Smooth muscle cell (in vitro differentiated cells): ENCODE results near the gene GTSE1. TPM values are rescaled to one million over a fixed set of nuclear protein-coding genes. Genes with fewer than 3 reads are reported as not detected.

Experiments used
- DNase-seq: peaks from one replicate; lab custom pipeline; 2025; ENCODE audit not compliant: unreplicated experiment; lab: John Stamatoyannopoulos, UW
- H2AFZ ChIP-seq: fragments of 200-600 bp; sonication (generic); 2 replicates; pipeline ENCODE4 v1.6.0; 2016; ENCODE audit warnings: antibody characterized with exemption, low read depth, mild to moderate bottlenecking
- H3F3A ChIP-seq: fragments of 200-600 bp; sonication (generic); 2 replicates; pipeline ENCODE4 v1.6.0; 2017; ENCODE audit warnings: antibody characterized with exemption, low read depth
- H3K27ac ChIP-seq: fragments of 200-600 bp; sonication (generic); 2 replicates; pipeline ENCODE4 v1.5.1; 2016; ENCODE audit warnings: low read depth, mild to moderate bottlenecking
- H3K27me3 ChIP-seq: fragments of 200-600 bp; sonication (generic); 2 replicates; pipeline ENCODE4 v1.6.1; 2016; ENCODE audit warnings: low read depth, mild to moderate bottlenecking
- H3K36me3 ChIP-seq: fragments of 200-600 bp; sonication (generic); 2 replicates; pipeline ENCODE4 v1.5.1; 2016; ENCODE audit warnings: low read depth
- H3K4me1 ChIP-seq: fragments of 200-600 bp; sonication (generic); 2 replicates; pipeline ENCODE4 v1.5.1; 2016; ENCODE audit warnings: low read depth
- H3K4me2 ChIP-seq: fragments of 200-600 bp; sonication (generic); 2 replicates; pipeline ENCODE4 v1.6.0; 2016; ENCODE audit warnings: mild to moderate bottlenecking
- H3K4me3 ChIP-seq: fragments of 200-600 bp; sonication (generic); 2 replicates; pipeline ENCODE4 v1.5.1; 2016; ENCODE audit warnings: mild to moderate bottlenecking
- H3K79me2 ChIP-seq: fragments of 200-600 bp; sonication (generic); 2 replicates; pipeline ENCODE4 v1.6.0; 2016; ENCODE audit warnings: low read depth, mild to moderate bottlenecking
- H3K9ac ChIP-seq: fragments of 200-600 bp; sonication (generic); 2 replicates; pipeline ENCODE4 v1.6.0; 2016; ENCODE audit warnings: low read depth
- H3K9me3 ChIP-seq: fragments of 200-600 bp; sonication (generic); replicated peaks from 2 replicates; pipeline ENCODE4 v1.5.1; 2016; ENCODE audit warnings: low read depth
- H4K20me1 ChIP-seq: fragments of 200-600 bp; sonication (generic); 2 replicates; pipeline ENCODE4 v1.6.0; 2016; ENCODE audit warnings: low read depth
- WGBS: methylation state at CpG from one replicate; pipeline ENCODE4 v1.1.7; 2016; ENCODE audit warnings: low lambda C conversion rate; 5-methylcytosine and 5-hydroxymethylcytosine counted together
- polyA plus RNA-seq: library from polyadenylated mRNA; unstranded; fragments of >200 nt; fragmentation: Nextera tagmentation; extraction: Ambion mirVana; gene quantifications from 2 replicates; pipeline ENCODE4 v1.2.1, GENCODE V29; 2016
- total RNA-seq: library from RNA; depleted of rRNA; stranded (reverse); fragments of >200 nt; gene quantifications from 2 replicates; pipeline ENCODE4 v1.2.3, GENCODE V29; 2014
- TF ChIP-seq, protein P1 (sequence below): fragments of 200-600 bp; sonication (generic); IDR thresholded peaks from 2 replicates; pipeline ENCODE4 v1.5.1; 2017; ENCODE audit warnings: borderline replicate concordance, mild to moderate bottlenecking, antibody characterized with exemption; ENCODE audit not compliant: insufficient read depth, poor library complexity, severe bottlenecking

Gene GTSE1
- total and polyA plus RNA-seq, 2 experiments from 2014 or later: 3.6 to 6.8 TPM

DNA sequence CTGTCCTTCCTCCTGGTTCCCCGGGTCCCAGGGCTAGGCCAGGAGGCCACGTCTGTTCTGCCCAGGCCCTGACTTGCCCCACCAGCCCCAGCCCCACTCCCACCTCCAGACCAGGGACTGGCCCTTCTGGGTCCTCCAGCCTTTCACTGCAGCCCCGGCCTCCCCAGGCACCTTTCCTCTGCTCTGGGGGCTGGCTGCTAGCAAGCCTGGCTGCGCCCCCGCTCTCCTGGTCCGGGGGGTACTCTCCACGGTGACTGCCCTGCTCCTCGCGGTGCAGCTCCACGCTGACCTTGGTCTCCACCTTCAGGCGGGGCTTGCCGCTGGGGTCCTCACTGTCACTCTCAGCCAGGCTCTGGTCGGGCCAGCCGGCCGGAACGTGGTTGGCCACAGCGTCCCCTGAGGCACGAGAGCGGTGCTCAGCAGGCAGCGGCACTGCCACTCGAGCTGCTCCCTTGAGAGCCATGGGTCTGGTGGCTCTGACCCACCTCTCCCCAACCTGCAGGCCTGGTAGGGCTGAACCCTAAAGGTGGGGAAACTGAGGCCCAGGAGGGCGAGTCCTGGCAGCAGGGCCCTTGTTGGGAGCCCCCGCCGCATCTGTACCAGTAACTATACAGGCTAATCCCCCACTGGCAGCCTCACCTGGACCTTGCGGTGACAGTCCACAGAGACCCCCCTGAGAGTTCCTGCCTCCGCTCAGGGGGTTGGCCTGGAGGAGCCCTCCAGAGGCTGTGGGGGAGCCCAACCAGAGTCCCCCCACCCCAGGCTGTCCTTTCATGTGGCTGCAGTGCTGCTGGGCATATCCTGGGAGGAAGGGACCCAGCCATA, 67.9 kb downstream of the GTSE1 start:
- H4K20me1 ChIP-seq: no peaks in the 10 kb centered on the region
- H3K9ac ChIP-seq: no peak overlapping the region
- no peaks in the 10 kb centered on the region for H3K79me2 ChIP-seq
- no peaks in the 10 kb centered on the region for H3K9me3 ChIP-seq
- H3F3A ChIP-seq: no peaks in the 10 kb centered on the region
- no peaks in the 10 kb centered on the region for H3K27me3 ChIP-seq
- DNase-seq: no peak
- no peak overlapping the region for H3K27ac ChIP-seq
- no peak overlapping the region for H2AFZ ChIP-seq
- WGBS: 90% methylated on average over 26 of the region's 26 CpGs
- H3K36me3 ChIP-seq: no peaks in the 10 kb centered on the region
- TF ChIP-seq, protein P1, sequence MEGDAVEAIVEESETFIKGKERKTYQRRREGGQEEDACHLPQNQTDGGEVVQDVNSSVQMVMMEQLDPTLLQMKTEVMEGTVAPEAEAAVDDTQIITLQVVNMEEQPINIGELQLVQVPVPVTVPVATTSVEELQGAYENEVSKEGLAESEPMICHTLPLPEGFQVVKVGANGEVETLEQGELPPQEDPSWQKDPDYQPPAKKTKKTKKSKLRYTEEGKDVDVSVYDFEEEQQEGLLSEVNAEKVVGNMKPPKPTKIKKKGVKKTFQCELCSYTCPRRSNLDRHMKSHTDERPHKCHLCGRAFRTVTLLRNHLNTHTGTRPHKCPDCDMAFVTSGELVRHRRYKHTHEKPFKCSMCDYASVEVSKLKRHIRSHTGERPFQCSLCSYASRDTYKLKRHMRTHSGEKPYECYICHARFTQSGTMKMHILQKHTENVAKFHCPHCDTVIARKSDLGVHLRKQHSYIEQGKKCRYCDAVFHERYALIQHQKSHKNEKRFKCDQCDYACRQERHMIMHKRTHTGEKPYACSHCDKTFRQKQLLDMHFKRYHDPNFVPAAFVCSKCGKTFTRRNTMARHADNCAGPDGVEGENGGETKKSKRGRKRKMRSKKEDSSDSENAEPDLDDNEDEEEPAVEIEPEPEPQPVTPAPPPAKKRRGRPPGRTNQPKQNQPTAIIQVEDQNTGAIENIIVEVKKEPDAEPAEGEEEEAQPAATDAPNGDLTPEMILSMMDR: no peak
- H3K4me3 ChIP-seq: no peak overlapping the region
- H3K4me1 ChIP-seq: no peaks in the 10 kb centered on the region
- H3K4me2 ChIP-seq: no peak overlapping the region

DNA sequence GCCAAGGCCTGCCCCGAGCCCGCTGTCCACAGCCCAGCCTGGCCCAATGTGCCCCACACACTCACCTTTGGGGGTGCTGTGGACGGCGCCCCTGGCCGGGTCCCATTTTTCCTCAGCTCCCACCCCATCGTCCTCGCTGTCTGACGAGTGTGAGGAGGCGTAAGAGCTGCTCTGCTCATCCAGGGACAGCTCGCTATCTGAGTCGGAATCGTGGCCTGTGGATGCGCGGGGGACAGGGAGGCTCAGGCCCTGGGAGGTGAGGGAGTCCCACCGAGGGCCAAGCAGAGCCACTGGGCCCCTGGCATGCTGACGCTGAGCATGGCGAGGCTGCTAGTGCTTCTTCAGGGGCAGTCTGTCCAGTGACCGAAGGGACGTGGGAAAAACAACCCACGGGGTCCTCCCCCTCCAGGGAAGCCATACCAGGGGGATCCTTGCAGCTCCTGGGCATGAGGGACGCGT, 68.5 kb downstream of the GTSE1 start:
- Histone ChIP-seq H3K4me1 (no peaks in the 10 kb centered on the region), H4K20me1 (no peaks in the 10 kb centered on the region), H3K4me3 (no peak overlapping the region), H3K9me3 (no peaks in the 10 kb centered on the region), H3K9ac (no peak overlapping the region), H2AFZ (no peak overlapping the region), H3F3A (no peaks in the 10 kb centered on the region), H3K27ac (no peak overlapping the region), H3K79me2 (no peaks in the 10 kb centered on the region), H3K4me2 (no peak overlapping the region), H3K36me3 (no peaks in the 10 kb centered on the region), H3K27me3 (no peaks in the 10 kb centered on the region)
- TF ChIP-seq, protein P1: no peak
- 95% methylated on average over 22 of the region's 22 CpGs for WGBS
- no peak for DNase-seq

DNA sequence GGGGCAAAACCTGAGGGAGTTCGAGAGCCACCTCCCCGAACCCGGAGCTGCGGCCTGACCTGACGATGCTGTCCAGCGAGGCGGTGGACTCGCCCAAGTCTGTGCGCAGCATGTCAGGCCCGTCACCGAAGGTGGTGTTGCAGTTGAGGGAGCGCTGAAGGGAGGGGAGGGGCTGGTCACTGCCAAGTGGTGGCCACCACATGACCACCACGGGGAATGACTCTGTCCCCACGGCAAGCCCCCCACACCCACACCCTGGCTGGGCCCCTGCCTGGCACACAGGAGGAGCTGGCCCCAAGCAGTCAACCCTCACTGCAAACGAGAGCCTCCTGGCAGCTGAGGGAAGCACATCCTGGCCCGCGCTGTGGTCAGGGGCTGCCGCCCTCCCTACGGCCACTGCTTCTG, 69.7 kb downstream of the GTSE1 start:
- Histone ChIP-seq H3K27ac (no peak overlapping the region), H3F3A (no peaks in the 10 kb centered on the region), H3K27me3 (no peaks in the 10 kb centered on the region), H4K20me1 (no peaks in the 10 kb centered on the region), H3K4me2 (no peak overlapping the region), H3K36me3 (no peaks in the 10 kb centered on the region), H3K9ac (no peak overlapping the region), H3K9me3 (no peaks in the 10 kb centered on the region), H3K4me1 (no peaks in the 10 kb centered on the region), H2AFZ (no peak overlapping the region), H3K4me3 (no peak overlapping the region), H3K79me2 (no peaks in the 10 kb centered on the region)
- 96% methylated on average over 15 of the region's 19 CpGs for WGBS
- no peak for DNase-seq
- TF ChIP-seq, protein P1: no peak
